ENCODE data around the gene HMX2.
"Not testable (repeated sequence)": the region's sequence is repeated elsewhere in the genome, so short reads cannot be mapped to it uniquely, and the experiment has no call there.

The HMX2 gene

GRCh38 chr10:123150986-123151736 is 3.2 kb downstream of the HMX2 start:
- DNase-seq: peak in 1 of 2 experiments; percentile 60
- TF ChIP-seq POLR2A (IDR thresholded peaks at IDR 0.05; ENCODE audit: low read length): no peak
- TF ChIP-seq GATA1 (IDR thresholded peaks at IDR 0.05; ENCODE audit: low read depth, low read length): no peak

GRCh38 chr10:123151737-123152135 is 3.8 kb downstream of the HMX2 start:
- TF ChIP-seq GATA1 (IDR thresholded peaks at IDR 0.05; ENCODE audit: low read depth, low read length) (no peak), POLR2A (IDR thresholded peaks at IDR 0.05; ENCODE audit: low read length) (no peak)
- no peak for DNase-seq

DNA sequence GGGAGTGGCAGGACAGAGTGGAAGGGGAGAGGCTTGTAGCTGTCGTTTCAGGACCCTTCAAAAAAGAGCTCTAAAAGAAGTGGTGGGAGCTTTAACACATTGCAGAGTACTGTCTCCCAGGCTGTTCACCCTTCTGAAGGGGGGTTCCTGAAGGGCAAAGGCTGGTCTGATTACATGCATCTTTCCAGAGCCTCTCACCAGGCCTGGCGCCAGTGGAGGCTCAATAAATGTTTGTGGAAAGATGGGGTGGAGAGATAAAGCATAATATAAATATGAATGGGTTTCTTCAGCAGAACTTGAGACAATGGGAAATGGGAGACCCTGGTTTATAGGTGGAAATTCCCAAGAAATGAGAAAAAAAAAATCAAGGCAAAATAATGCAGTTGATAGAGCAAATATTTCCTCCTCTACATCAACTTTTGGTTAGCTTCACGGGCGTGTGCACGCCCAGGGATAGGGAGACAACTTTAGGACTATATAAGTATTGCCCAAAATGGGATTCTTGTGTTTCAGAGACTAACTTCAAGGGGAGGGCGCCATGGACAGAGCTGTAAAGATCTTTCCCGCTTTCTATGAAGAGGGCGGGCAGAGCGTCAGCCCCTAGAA is 5.7 kb downstream of the HMX2 start:
- no peak for TF ChIP-seq POLR2A (IDR thresholded peaks at IDR 0.05; ENCODE audit: low read length)
- TF ChIP-seq GATA1 (IDR thresholded peaks at IDR 0.05; ENCODE audit: low read depth, low read length): no peak
- no peak for DNase-seq

GRCh38 chr10:123154092-123154710 is 6.3 kb downstream of the HMX2 start, which contains the start of gene BUB3:
Gene BUB3, plus strand, starts transcription at chr10:123154402. Its CDS starts 516 bp downstream, at chr10:123154918.
- TF ChIP-seq GATA1 (IDR thresholded peaks at IDR 0.05; ENCODE audit: low read depth, low read length) (no peak), POLR2A (IDR thresholded peaks at IDR 0.05; ENCODE audit: low read length) (peak; percentile 98)
- peak; percentile 99 for DNase-seq

GRCh38 chr10:123154711-123155505 is 7.0 kb downstream of the HMX2 start:
- TF ChIP-seq POLR2A (IDR thresholded peaks at IDR 0.05; ENCODE audit: low read length): no peak
- TF ChIP-seq GATA1 (IDR thresholded peaks at IDR 0.05; ENCODE audit: low read depth, low read length): no peak
- DNase-seq: peak; percentile 75 to 84

- TF ChIP-seq POLR2A (IDR thresholded peaks at IDR 0.05; ENCODE audit: low read length): no peak
- TF ChIP-seq GATA1 (IDR thresholded peaks at IDR 0.05; ENCODE audit: low read depth, low read length): no peak
- DNase-seq: peak in 1 of 2 experiments; percentile 50
Measured at GRCh38 chr10:123156078-123156477, 8.1 kb downstream of the HMX2 start.

DNA sequence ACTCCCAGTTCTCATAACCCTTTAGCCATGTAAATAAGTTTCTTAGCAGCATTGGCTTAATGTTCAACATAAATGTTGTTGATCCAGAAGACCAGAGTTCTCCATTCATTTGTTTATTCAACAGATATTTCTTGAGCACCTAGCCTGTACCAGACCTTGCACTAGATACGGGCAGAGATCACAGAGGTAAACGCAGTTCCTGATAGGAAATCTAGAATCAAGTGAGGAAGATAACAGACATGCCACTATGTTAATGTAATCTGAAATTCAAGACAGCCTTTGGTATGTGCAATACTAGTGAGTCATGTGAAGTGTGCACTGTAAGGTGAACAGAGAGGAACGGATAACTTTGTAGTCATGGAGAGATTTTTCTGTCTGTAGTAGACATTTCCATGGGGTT is 9.3 kb downstream of the HMX2 start:
- peak; percentile 20 to 39 for DNase-seq

DNA sequence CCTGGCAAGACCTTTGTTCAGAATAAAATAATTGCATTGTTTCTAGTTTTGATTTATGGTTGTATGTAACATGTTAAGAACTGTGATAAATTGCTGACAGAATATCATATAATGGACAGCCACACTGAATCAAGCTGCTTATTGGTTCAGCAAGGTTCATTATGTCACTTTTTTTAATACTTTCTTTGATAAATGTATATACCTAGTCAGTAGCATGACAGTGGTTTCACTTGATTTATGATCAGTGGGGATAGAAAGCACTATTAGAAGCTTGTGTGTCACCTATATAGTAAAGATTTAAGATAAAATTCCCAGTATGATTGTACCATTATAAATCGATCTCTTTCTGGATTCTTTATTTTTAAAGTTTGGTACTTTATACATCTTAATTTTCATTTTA is 10.7 kb downstream of the HMX2 start:
- TF ChIP-seq POLR2A (IDR thresholded peaks at IDR 0.05; ENCODE audit: low read length) (no peak), GATA1 (IDR thresholded peaks at IDR 0.05; ENCODE audit: low read depth, low read length) (no peak)
- no peak for DNase-seq

More for the DNA sequence above, 9.3 kb downstream of the HMX2 start:
- TF ChIP-seq POLR2A (IDR thresholded peaks at IDR 0.05; ENCODE audit: low read length) (no peak), GATA1 (IDR thresholded peaks at IDR 0.05; ENCODE audit: low read depth, low read length) (no peak)

- TF ChIP-seq GATA1 (IDR thresholded peaks at IDR 0.05; ENCODE audit: low read depth, low read length) (no peak), POLR2A (IDR thresholded peaks at IDR 0.05; ENCODE audit: low read length) (no peak)
- no peak for DNase-seq
Measured at GRCh38 chr10:123160311-123160980, 12.5 kb downstream of the HMX2 start.

DNA sequence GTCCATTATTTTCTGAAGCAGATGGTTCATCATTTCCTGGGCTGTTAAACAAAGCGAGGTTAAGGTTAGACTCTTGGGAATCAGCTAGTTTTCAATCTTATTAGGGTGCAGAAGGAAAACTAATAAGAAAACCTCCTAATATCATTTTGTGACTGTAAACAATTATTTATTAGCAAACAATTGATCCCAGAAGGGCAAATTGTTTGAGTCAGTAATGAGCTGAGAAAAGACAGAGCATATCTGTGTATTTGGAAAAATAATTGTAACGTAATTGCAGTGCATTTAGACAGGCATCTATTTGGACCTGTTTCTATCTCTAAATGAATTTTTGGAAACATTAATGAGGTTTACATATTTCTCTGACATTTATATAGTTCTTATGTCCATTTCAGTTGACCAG is 16.4 kb downstream of the HMX2 start:
- TF ChIP-seq POLR2A (IDR thresholded peaks at IDR 0.05; ENCODE audit: low read length) (no peak), GATA1 (IDR thresholded peaks at IDR 0.05; ENCODE audit: low read depth, low read length) (no peak)
- DNase-seq: no peak

GRCh38 chr10:123165445-123166072 is 17.6 kb downstream of the HMX2 start:
- TF ChIP-seq GATA1 (IDR thresholded peaks at IDR 0.05; ENCODE audit: low read depth, low read length) (no peak), POLR2A (IDR thresholded peaks at IDR 0.05; ENCODE audit: low read length) (no peak)

DNA sequence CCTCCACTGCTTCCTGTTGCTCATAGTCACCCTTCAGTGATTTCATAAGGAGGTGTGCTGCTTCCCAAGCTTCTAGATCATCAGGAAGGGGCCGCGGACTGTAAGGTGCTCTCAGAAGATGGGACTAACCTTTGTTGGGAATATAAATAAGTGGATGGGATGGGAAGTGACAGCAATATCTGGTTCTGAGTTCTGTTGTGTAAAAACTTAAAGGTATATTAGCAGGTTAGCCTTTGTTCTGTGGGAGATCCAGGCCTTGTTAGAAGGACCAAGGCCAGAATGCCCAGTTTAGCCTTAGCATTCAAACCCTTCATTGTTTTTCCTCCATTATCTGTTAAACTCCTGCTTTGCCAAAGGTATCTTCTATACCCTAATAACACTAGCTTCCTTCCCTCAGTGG is 18.7 kb downstream of the HMX2 start:
- DNase-seq: no peak
- TF ChIP-seq GATA1 (IDR thresholded peaks at IDR 0.05; ENCODE audit: low read depth, low read length) (no peak), POLR2A (IDR thresholded peaks at IDR 0.05; ENCODE audit: low read length) (no peak)

More at GRCh38 chr10:123165445-123166072, 17.6 kb downstream of the HMX2 start:
- DNase-seq: peak; percentile 9 to 16

- no peak for DNase-seq
- TF ChIP-seq POLR2A (IDR thresholded peaks at IDR 0.05; ENCODE audit: low read length) (no peak), GATA1 (IDR thresholded peaks at IDR 0.05; ENCODE audit: low read depth, low read length) (no peak)
Measured at GRCh38 chr10:123170961-123171360, 23.0 kb downstream of the HMX2 start.

GRCh38 chr10:123171616-123172015 is 23.7 kb downstream of the HMX2 start:
- not testable (repeated sequence) for DNase-seq

Measured in erythroblast (primary cell).